GM12864 (cell line): ENCODE results near the gene MTMR1.

Experiments
- DNase-seq: peaks from one replicate; pipeline ENCODE4 v3.0.0-alpha.2; 2011; ENCODE audit warnings: low read depth
- H3K4me3 ChIP-seq: 2 replicates; pipeline ENCODE4 v1.5.1; 2011; ENCODE audit warnings: mild to moderate bottlenecking, low read depth, low read length, control low read depth
- TF ChIP-seq, protein P1 (sequence below): IDR thresholded peaks from 2 replicates; pipeline ENCODE4 v1.5.1; 2011; ENCODE audit warnings: low read depth, mild to moderate bottlenecking, moderate library complexity, low read length, control low read depth, inconsistent platforms; ENCODE audit errors: missing control alignments

The MTMR1 gene

DNA sequence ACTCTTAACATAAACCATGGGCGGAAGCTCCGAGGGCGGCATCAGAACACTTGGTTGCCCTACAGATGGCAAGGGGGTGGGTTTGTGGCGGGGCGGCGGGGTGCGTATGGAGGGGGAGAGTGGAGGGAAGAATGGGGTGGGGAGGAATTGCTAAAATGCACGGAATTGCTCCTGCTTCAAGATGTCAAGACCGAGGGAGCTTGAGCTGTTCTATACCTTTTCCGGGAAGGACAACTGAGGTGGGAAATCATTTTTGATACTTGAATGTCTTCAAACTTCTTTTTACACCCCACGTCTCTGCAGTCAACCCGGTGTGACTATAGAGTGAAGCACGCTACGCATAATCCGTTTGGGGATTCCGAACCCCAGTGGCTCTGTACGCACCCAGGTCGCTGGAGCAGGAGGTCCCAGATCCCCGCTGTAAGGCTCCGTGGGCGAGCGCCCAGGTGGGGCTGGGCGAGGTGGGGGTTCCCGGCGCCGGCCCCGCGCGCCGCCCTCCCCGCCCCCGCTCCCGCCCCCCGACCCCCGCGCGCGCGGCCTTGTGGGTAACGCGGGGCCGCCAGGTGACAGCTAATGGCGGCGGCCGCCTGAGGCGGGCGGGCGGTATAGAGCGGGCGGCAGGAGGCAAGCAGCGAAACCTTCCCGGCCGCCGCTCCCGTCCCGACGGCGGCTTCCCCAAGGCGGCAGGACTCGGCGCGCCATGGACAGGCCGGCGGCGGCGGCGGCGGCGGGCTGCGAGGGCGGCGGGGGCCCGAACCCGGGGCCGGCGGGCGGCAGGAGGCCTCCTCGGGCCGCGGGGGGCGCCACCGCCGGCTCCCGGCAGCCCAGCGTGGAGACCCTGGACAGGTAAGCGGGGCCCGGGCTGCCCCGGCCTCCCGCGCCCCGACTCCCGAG lies at the start of gene MTMR1:
MTMR1 (plus strand) TSS at position 566 of the 894 bp plus-strand sequence; CDS start at position 701, 135 bp downstream.
- TF ChIP-seq, protein P1, sequence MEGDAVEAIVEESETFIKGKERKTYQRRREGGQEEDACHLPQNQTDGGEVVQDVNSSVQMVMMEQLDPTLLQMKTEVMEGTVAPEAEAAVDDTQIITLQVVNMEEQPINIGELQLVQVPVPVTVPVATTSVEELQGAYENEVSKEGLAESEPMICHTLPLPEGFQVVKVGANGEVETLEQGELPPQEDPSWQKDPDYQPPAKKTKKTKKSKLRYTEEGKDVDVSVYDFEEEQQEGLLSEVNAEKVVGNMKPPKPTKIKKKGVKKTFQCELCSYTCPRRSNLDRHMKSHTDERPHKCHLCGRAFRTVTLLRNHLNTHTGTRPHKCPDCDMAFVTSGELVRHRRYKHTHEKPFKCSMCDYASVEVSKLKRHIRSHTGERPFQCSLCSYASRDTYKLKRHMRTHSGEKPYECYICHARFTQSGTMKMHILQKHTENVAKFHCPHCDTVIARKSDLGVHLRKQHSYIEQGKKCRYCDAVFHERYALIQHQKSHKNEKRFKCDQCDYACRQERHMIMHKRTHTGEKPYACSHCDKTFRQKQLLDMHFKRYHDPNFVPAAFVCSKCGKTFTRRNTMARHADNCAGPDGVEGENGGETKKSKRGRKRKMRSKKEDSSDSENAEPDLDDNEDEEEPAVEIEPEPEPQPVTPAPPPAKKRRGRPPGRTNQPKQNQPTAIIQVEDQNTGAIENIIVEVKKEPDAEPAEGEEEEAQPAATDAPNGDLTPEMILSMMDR = no peak
- H3K4me3 ChIP-seq = peak within 1 kb of the TSS; percentile 57
- no peak for DNase-seq

DNA sequence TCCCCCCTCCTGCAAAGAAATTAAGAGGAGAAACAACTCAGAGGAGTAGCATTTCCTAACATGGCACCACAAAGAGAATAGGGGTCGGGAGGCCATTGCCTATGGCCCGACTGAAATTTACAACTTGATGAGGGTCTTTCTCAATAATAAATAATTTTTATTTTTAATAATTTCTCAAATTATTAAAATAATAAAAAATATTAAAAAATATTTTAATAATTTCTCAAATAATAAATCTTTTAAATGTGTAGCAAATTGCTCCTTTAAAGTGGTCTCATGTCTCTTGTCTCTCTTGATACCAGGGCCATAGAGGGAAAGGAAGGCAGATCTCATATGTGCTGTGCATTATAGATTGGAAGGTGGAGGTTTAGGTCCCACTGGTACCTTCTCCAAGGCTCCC lies 49.2 kb upstream of the MTMR1 start:
- TF ChIP-seq, protein P1 = no peak
- H3K4me3 ChIP-seq = no peak overlapping the region
- DNase-seq = no peak

DNA sequence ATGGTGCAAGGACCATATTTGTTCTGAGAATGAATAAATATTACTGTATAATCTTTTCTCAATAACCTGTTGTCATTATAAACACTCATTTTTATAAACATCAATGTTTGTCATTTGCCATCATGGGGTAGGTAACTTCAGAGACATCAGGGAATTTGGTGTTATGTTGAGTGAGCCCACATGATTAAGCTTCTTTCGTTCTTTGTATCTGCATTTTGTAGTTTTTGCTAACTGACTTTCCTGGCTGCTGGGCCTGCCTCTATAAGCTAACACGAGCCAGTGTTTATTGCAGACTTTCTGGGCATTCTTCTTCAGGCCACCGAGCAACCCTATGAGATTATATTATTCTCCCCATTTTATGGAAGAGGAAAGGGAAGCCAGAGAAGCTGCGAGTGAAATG lies 48.8 kb upstream of the MTMR1 start:
- H3K4me3 ChIP-seq = no peak overlapping the region
- TF ChIP-seq, protein P1 = no peak
- no peak for DNase-seq

DNA sequence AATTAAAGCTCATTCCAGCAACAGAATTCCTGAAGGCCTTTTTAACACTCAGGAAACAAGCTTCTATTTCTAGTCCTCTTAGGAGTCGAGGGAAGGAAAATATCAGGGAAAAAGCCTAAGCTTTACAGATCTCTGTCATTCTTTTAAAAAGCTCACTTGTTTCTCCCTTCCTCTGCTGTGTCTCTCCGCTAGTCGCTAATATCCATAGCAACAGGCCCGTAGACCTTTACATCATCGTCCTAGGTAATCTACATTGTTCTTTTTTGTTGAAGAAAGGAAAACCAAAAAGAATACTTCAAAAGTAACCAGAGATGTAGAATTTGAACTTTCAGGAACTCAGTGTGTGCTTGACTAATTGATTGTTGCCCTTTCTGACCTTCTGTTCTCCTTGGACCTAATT lies 45.9 kb upstream of the MTMR1 start:
- H3K4me3 ChIP-seq = no peak overlapping the region
- no peak for DNase-seq
- TF ChIP-seq, protein P1 = no peak

DNA sequence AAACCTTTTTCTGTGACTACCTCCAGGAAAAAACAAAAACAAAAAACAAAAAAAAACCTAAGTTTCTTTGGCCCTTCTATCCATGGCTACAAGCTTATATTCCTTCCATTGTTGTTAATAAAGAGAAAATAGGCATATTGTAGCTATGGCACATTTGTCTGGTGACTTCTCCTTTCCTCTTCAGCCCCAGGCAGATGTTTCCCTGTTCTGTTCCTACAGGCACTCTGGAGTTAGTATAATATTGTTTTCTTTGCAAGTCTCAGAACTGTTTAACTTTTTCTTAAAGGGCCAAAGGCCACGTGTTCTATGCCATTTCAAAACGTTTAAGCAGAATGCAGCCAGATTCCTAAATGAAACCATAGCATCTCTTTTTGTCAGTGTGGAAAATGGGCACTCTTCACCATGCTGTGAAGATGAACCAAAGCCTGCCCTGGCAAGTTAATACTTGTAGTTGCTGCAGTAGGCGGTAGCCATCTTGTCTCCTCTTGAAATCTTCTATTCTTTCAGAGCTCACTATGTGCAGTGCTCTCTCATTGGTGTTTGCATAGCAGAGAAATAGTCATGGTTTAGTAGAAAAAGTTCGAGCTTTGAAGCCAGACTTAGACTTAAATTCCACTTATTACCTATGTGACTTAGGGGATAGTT lies 44.8 kb upstream of the MTMR1 start:
- no peak for DNase-seq
- no peak overlapping the region for H3K4me3 ChIP-seq
- TF ChIP-seq, protein P1 = no peak

DNA sequence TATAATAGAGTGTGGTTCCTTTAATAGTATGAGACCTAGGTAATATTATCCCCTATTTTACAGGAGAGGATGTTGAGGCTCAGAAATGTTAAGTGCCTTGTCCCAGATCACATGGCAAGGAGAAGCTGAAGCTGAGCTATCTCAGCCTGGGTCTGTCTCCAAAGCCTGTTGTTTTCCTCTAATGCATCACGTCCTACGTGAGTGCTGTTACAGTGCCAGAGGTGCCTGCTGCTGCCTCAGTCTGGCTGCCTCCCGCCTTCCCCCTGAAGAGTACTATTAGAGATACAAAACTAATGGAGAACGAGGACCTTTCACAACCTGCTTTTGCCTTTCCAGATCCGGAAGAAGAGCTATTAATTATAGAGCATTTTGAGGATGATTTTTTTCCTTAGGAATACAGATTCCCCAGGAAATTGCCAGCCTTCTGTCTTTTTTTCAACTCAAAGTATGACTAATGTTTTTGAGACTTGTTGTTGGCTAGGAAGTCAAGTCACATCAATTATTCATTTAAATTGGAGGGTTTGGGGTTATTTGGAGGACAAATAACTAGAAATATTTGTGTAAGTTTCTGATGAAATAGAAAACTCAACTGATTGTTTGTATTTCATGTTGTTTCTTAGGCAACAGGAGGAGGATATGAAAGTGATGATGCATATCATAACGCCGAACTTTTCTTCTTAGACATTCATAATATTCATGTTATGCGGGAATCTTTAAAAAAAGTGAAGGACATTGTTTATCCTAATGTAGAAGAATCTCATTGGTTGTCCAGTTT lies 43.9 kb upstream of the MTMR1 start:
- TF ChIP-seq, protein P1 = no peak
- no peak for DNase-seq
- H3K4me3 ChIP-seq = no peak overlapping the region
